Ascending aorta (tissue), 2 donors: ENCODE data around the gene ATP6V1G3. TPM values are rescaled to one million over a fixed set of nuclear protein-coding genes. Genes with fewer than 3 reads are reported as not detected.

Experiments
- DNase-seq, 2 donors: peaks; one replicate each; pipeline ENCODE4 v3.0.0-alpha.2; 2019; ENCODE audit warnings: low spot score in 2 of 2
- H3K27ac ChIP-seq, 2 donors: fragments of 200-600 bp; sonication (generic); one replicate each; pipeline ENCODE4 v1.5.1; 2016 to 2017; ENCODE audit warnings: mild to moderate bottlenecking in 1 of 2
- H3K27me3 ChIP-seq: fragments of 200-600 bp; sonication (generic); one replicate; pipeline ENCODE4 v1.5.1; 2017
- H3K36me3 ChIP-seq, 2 donors: fragments of 200-600 bp; sonication (generic); one replicate each; pipeline ENCODE4 v1.5.1; 2016
- H3K4me1 ChIP-seq, 2 donors: fragments of 200-600 bp; sonication (generic); one replicate each; pipeline ENCODE4 v1.5.1; 2016 to 2017; ENCODE audit warnings: mild to moderate bottlenecking in 1 of 2
- H3K4me3 ChIP-seq, 2 donors: fragments of 200-600 bp; sonication (generic); one replicate each; pipeline ENCODE4 v1.5.1; 2016 to 2017; ENCODE audit warnings: mild to moderate bottlenecking in 1 of 2
- H3K9me3 ChIP-seq, 2 donors: fragments of 200-600 bp; sonication (generic); one replicate each; pipeline ENCODE4 v1.5.1; 2016
- intact Hi-C: fragments of 100-400 bp; cut with DNase I; formaldehyde crosslinking; loops from one replicate; pipeline ENCODE4 v1.15.1; 2023
- total RNA-seq: library from RNA; depleted of rRNA; stranded (reverse); fragments of >200 nt; gene quantifications from one replicate; pipeline ENCODE4 v1.1.0, GENCODE V29; 2016
- TF ChIP-seq, protein P1 (sequence below), 3 experiments: fragments of 200-600 bp in 2 of 3; fragments of 450-650 bp in 1 of 3; sonication (generic) in 2 of 3; IDR thresholded peaks; one replicate each; pipeline ENCODE4 v1.5.1; 2016 to 2019; ENCODE audit warnings: antibody characterized with exemption in 3 of 3, mild to moderate bottlenecking in 1 of 3, moderate library complexity in 1 of 3

Gene ATP6V1G3
- total RNA-seq, 1 donor from 2014 or later = not detected

DNA sequence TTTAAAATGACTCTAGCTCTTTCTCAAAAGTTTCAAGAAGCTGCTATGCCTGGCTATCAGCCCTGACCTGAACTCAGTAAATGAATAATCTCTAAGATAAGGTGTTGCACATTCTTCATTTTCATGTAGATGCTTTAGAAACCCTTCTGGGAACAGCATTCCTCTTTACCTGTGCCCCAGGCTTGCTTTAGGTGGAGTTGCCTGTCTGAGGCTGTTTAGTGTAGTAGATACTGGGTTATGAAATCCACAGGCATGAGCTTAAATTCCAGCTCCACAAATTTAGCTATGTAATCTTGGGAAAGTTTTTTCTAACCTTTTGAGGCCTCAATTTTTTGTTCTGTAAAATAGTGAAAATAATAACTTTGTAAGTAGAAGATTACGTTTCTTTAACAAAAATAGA, 41.6 kb downstream of the ATP6V1G3 start:
- DNase-seq = no peak
- TF ChIP-seq, protein P1, sequence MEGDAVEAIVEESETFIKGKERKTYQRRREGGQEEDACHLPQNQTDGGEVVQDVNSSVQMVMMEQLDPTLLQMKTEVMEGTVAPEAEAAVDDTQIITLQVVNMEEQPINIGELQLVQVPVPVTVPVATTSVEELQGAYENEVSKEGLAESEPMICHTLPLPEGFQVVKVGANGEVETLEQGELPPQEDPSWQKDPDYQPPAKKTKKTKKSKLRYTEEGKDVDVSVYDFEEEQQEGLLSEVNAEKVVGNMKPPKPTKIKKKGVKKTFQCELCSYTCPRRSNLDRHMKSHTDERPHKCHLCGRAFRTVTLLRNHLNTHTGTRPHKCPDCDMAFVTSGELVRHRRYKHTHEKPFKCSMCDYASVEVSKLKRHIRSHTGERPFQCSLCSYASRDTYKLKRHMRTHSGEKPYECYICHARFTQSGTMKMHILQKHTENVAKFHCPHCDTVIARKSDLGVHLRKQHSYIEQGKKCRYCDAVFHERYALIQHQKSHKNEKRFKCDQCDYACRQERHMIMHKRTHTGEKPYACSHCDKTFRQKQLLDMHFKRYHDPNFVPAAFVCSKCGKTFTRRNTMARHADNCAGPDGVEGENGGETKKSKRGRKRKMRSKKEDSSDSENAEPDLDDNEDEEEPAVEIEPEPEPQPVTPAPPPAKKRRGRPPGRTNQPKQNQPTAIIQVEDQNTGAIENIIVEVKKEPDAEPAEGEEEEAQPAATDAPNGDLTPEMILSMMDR (IDR thresholded peaks at IDR 0.05) = no peak
- Histone ChIP-seq H3K4me3 (no peak overlapping the region), H3K9me3 (no peaks in the 10 kb centered on the region), H3K27ac (no peak overlapping the region), H3K4me1 (no peaks in the 10 kb centered on the region), H3K36me3 (no peaks in the 10 kb centered on the region), H3K27me3 (no peaks in the 10 kb centered on the region)
- intact Hi-C loops = no loop called here

DNA sequence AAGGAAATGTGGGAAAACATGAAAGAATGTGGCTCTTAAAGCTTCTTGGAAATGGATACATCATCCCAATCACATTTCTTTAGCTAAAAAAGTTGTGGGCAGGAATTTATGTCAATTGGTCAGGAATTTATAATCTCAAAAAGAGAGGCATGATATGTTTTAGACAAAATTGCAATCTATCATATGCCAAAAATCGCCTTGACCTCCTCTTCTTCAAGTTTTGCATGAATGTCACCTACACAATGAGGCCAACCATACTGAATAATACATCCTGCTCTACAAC, 42.4 kb downstream of the ATP6V1G3 start:
- Histone ChIP-seq H3K36me3 (no peaks in the 10 kb centered on the region), H3K4me1 (no peaks in the 10 kb centered on the region), H3K27ac (no peak overlapping the region), H3K27me3 (no peaks in the 10 kb centered on the region), H3K4me3 (no peak overlapping the region), H3K9me3 (no peaks in the 10 kb centered on the region)
- TF ChIP-seq, protein P1 (IDR thresholded peaks at IDR 0.05) = no peak
- intact Hi-C loops = no loop called here
- DNase-seq = no peak

DNA sequence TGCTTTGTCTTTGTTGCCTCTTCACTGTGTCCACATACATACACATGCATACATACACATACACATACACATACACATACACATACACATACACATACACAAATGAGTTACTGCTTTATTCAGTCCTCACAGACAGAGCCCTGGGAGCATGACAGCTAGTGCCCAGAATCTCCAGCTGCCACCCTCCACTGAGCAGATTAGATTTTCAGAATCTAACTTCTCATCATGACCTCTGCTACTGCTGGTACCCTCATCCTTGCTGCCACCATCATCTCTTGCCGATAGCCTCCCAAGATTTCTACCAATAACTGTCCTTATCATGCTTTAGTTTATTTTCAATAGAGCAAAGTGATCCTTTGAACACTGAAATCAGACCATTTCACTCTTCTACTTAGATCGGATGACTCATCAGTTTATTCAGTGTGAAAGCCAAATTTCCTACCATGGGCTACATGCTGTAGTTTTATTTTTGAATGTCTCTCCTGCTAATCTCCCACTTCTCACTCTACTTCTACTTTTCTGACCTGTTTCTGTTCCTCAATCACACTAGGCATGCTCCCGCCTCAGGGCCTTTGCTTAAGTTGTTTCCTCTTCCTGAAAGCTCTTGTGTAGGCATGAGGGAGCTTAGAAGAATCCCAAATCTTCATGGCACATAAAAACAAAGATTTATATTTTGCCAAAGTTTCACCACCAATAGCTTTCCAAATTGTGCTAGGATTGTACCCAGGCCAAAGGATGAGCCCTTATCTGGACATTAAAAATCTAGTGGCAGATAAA, 43.0 kb downstream of the ATP6V1G3 start:
- Histone ChIP-seq H3K4me3 (no peak overlapping the region), H3K4me1 (no peaks in the 10 kb centered on the region), H3K36me3 (no peaks in the 10 kb centered on the region), H3K9me3 (no peaks in the 10 kb centered on the region), H3K27ac (no peak overlapping the region), H3K27me3 (no peaks in the 10 kb centered on the region)
- intact Hi-C loops = no loop called here
- TF ChIP-seq, protein P1 (IDR thresholded peaks at IDR 0.05) = no peak
- DNase-seq = no peak

DNA sequence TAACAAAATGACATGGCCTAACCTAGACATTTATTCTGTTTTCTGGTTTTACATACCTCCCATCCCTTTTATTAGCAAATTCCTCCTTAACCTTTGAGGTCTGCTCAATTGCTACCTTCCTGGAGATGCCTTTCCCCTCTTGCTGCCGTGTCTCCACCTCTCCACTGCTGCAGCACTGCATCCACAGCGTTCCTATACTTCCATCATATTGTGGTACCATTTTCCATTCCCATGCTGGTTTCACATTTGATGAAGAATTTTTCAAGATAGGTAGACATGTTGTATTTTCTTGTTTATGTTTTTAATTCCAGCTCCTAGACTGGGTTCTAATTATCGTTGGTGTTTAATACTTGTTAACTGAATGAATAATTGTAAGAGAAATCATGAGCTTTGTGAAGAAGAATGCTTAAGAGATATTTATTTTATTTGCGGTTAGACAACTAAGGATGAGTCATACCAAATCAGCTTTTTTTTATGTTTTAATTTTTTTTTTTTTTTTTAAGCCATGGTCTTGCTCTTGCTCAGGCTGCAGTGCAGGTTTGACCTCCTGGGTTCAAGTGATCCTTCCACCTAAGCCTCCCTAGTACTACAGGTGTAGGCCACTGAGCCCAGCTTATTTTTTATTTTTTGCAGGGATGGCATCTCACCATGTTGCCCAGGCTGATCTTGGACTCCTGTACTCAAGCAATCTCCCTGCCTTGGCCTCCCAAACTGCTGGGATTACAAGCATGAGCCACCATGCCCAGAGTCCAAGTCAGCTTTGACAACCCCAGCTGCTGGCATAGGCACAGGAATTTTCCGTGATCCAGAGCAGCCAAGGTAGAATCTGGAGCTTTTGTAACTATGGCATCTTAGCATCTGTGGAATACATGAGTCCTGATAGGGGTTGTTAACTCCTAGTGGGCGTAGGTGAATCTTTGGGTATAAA, 44.0 kb downstream of the ATP6V1G3 start:
- no peak overlapping the region for H3K27ac ChIP-seq
- no peaks in the 10 kb centered on the region for H3K27me3 ChIP-seq
- no peak for DNase-seq
- H3K4me3 ChIP-seq = no peak overlapping the region
- intact Hi-C loops = no loop called here
- H3K9me3 ChIP-seq = no peaks in the 10 kb centered on the region
- TF ChIP-seq, protein P1 (IDR thresholded peaks at IDR 0.05) = no peak
- no peaks in the 10 kb centered on the region for H3K4me1 ChIP-seq
- H3K36me3 ChIP-seq = no peaks in the 10 kb centered on the region

DNA sequence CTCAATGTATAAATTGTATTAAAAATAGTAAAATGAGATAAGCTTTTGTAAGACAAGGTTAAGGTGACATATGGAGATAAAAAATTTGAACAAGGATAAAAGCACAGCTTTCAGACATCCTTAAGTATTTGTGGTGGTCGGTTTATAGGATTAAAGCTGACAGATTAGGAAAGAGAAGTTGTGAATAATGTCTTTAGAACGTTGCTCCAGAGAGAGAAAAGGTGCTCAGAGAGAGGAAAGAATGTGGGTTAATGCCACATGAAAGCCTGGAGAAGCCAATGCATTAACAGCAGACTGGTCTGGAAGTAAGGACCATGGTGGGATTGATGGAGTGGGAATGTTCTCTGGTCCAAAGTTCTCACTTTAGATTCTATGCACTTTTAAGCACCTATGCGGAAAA, 44.8 kb downstream of the ATP6V1G3 start:
- H3K4me3 ChIP-seq = no peak overlapping the region
- intact Hi-C loops = no loop called here
- TF ChIP-seq, protein P1 (IDR thresholded peaks at IDR 0.05) = no peak
- no peak overlapping the region for H3K27ac ChIP-seq
- H3K36me3 ChIP-seq = no peaks in the 10 kb centered on the region
- H3K27me3 ChIP-seq = no peaks in the 10 kb centered on the region
- DNase-seq = no peak
- H3K4me1 ChIP-seq = no peaks in the 10 kb centered on the region
- H3K9me3 ChIP-seq = no peaks in the 10 kb centered on the region
